Brain pericyte (primary cell): ENCODE measurements around the gene RNU1-2.
"Not testable (repeated sequence)": the region's sequence is repeated elsewhere in the genome, so short reads cannot be mapped to it uniquely, and the experiment has no call there.

ENCODE experiments used
- DNase-seq: peaks from one replicate; pipeline ENCODE4 v3.0.0-alpha.2; 2012; ENCODE audit warnings: low read depth, low spot score

Gene RNU1-2

GRCh38 chr1:16888860-16889816, 6.6 kb upstream of the RNU1-2 start:
- no peak for DNase-seq

GRCh38 chr1:16890539-16891021, 5.2 kb upstream of the RNU1-2 start:
- DNase-seq: not testable (repeated sequence)

DNA sequence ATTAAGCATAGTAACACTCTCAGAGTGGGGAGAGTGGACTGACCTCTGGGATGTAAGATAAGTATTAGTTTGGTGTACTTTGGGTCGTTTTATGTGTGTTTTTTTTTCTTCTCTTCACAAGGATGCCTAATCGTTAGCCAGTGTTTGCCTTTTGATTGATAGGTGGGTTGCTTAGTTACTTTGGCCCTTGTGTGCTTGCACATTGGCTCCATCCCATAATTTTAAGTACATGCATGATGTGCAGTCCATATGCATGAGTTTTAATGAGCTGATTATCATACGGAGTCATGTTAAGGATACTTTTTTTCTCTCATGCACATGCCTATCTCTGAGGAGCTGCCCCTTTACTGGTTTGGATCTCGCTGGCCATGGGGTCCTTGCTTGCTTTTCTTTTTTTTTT, 4.7 kb upstream of the RNU1-2 start:
- not testable (repeated sequence) for DNase-seq

GRCh38 chr1:16892978-16893525, 2.7 kb upstream of the RNU1-2 start:
- not testable (repeated sequence) for DNase-seq

GRCh38 chr1:16893796-16894195, 2.0 kb upstream of the RNU1-2 start:
- DNase-seq: not testable (repeated sequence)

GRCh38 chr1:16894338-16894737, 1.4 kb upstream of the RNU1-2 start:
- not testable (repeated sequence) for DNase-seq

GRCh38 chr1:16895233-16895597, 565 bp upstream of the RNU1-2 start:
- not testable (repeated sequence) for DNase-seq

DNA sequence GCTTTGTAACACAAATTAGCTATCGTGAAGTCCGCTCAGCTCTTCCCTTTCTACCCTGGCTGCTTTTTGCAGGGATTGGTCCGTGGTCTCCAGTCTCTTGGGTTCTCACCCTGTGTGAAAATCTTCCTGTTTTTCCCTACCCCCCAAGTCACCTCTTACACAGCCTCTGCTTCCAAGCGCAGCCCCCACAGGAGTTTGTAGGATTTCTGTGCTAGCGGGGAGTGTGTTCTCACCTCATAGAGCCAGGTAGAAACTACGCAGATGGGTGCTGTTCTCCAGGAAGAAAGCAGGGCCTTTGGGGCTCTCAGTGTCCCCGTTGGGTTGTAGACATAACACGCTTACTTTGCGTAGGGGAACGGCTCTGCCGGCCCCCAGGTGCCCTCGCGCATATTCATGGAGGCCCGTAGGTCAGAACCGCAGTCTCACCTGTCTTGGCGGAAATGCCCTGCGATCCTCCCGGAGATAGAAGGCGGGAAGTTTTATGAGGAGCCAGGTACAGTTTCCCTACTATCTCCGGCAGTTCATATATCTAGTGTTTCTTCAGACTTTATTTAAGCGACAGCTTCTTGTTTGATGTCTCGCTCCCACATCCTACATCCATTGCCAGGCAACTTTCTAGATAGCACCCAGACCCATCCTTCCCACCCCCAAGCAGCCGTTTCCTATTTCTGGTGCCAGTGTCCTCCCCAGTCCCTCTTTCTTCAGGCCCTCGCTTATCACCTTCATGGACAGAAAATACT, 706 bp downstream of the RNU1-2 start:
- not testable (repeated sequence) for DNase-seq

GRCh38 chr1:16897653-16898052, 1.9 kb downstream of the RNU1-2 start:
- not testable (repeated sequence) for DNase-seq

- DNase-seq: not testable (repeated sequence)
These were observed 2.5 kb downstream of the RNU1-2 start for GRCh38 chr1:16898298-16898697.

- not testable (repeated sequence) for DNase-seq
These were observed 3.2 kb downstream of the RNU1-2 start for GRCh38 chr1:16899020-16899419.

DNA sequence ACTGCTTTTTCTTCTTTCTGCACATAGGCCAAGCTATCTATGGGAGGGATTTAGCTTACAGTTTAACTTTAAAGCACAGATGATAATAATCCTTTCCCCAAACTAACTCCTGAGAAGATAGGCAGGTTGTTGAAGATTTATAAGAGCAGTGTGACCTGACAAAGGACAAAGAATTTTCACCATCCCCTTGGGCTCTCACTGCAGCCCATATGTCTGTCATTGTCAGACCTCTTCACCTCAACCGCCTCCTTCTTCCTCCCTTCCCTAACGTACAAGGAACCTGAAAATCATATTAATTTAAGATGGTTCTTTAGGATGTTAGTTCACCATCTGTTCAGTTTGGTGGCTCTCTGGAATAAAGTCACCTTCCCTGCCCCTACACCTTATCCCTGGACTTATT, 5.0 kb downstream of the RNU1-2 start:
- no peak for DNase-seq

DNA sequence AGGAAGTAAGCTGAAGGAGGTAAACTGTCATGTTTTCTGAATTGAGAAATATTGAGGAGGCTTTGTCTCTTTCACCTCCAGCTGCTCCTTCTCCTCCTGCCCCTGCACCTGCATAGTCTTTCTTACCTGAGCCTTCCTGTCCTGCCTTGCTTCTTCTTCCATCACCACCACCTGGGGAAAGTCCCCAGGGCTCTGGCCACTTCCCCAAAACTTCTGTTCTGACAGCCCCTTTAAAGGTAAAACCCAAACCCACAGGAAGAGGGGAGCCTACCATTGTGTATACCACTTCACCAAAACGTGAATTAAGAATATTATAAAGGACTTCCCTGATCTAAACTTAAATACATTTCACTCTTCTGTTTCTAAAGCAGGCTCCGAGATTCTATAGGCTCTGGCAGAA, 5.6 kb downstream of the RNU1-2 start:
- DNase-seq: not testable (repeated sequence)

GRCh38 chr1:16903054-16903453, 7.3 kb downstream of the RNU1-2 start:
- no peak for DNase-seq

GRCh38 chr1:16903458-16903796, 7.6 kb downstream of the RNU1-2 start:
- no peak for DNase-seq

DNA sequence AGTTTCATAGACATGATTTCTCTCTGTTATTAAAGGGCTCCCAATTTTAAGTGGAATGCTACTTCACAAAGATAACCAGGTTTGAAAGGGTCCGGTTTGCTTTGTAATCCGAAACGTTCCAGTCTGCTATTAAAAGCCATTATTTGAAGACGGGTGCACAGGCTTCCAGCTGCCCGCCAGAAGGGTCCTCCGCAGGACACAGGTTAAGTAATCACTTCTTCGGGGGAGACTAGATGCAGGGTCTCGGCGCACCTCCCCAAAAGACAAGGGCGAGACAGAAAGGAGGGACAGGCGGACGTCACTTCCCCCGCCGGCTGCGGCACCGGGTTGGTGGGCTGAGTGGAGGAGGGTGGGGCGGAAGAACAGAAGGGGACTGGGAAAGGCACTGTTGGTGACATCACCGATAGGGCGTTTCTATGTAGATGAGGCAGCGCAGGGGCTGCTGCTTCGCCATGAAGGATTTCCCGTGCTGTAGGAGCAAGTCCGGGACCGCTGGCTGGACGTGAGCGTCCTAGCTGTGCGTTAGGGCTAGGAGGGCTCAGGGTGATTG, 8.9 kb downstream of the RNU1-2 start:
- peak; percentile 95 for DNase-seq

DNA sequence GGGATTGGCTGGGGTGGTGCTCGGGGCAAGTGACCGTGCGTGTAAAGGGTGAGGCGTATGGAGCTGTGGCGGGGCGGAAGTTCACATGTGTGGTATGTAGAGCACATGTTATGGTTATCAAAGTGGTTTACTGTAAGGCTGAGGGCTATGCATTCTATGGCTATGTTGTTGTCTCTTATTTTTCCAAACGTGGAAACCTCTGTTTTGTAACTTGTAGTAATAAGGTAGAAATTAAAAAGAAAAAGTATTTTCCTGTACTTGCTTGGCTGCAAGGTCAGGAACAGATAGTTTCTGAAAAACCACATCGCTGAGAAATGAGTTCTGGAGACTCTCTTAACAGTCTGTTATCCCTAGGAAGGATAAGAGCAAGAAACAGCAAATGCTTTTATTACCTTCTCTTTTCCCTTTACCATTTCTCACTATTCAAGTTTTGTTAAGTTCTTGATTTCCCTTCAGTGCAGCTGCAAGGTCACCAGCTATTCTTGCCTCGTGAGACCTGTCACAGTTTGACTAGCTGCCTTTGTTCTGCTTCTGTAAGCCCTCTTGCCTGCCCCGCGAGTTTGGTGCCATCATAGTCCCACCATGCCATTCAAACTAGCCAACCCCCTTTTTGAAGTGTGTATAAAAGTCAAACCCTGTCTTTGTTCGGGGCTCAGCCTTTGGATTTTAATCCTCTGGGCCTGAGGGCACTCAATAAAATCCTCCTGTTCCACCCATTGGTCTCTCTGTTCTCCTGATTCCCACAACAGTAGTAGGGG, 9.5 kb downstream of the RNU1-2 start:
- peak; percentile 79 for DNase-seq

GRCh38 chr1:16905868-16906702, 10.3 kb downstream of the RNU1-2 start:
- no peak for DNase-seq

- no peak for DNase-seq
These were observed 11.1 kb downstream of the RNU1-2 start for GRCh38 chr1:16906873-16907272.
